NCI-H2171 treated with DMSO at 0.1 percent for 48 hours (cell line): ENCODE results near the gene ATP5IF1.

Experiments used
- DNase-seq: peaks from one replicate; lab custom pipeline; 2025; lab: John Stamatoyannopoulos, UW

ATP5IF1 gene

DNA sequence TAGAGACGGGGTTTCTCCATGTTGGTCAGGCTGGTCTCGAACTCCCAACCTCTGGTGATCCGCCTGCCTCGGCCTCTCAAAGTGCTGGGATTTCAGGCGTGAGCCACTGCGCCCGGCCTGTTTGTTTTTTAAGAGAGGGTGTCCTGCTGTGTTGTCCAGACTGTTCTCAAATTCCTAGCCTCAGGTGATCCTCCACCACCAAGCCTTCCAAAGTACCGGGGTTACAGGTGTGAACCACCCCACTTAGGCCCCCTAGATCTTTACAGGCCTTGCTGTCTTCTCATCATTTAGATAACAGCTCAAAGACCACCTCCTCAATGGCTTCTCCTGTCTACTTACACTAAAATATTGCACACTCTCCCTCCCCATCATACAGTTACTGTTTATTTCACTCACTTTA is 29.7 kb downstream of the ATP5IF1 start:
- DNase-seq: no peak

DNA sequence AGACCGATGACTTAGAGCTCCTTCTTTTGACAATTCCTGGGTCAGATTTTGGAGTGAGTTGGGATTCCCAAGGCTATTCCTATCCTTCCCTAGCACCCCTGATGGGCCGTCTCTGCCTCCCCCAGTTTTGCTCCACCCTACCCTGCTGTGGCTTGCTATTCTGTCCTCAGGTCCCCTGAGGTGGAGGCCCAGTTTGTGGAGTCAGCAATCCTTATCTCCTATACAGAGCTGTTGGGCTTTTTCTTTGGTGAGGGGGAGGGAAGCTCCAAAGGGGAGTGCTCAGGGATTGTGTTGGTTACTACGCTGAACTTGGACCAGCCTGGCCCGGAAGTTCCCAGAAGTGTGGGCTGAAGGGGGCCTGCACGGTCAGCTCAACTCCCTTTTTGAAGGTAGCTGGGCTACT is 31.0 kb downstream of the ATP5IF1 start:
- DNase-seq: no peak

GRCh38 chr1:28267633-28268032 is 31.7 kb downstream of the ATP5IF1 start:
- DNase-seq: no peak

DNA sequence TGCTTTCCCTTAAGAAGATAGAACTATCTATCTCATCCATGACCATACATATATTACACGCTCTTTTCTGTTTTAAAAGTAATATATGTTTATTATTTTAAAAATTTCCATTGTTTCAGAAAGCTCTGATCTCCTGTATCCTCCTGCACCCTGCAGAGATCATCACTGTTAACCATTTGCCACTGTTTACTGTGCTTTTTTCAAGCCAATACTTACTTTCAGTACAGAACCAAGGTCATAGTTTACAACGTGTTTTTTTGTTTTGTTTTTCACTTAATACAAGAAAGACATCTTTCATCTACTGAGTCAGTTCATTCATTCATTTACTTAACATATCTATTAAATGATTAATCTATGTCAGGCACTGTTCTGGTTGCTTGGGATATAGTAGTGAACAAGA is 33.6 kb downstream of the ATP5IF1 start:
- DNase-seq: no peak

GRCh38 chr1:28272215-28272852 is 36.4 kb downstream of the ATP5IF1 start:
- no peak for DNase-seq

- no peak for DNase-seq
Observed at GRCh38 chr1:28273216-28273860, 37.4 kb downstream of the ATP5IF1 start.

DNA sequence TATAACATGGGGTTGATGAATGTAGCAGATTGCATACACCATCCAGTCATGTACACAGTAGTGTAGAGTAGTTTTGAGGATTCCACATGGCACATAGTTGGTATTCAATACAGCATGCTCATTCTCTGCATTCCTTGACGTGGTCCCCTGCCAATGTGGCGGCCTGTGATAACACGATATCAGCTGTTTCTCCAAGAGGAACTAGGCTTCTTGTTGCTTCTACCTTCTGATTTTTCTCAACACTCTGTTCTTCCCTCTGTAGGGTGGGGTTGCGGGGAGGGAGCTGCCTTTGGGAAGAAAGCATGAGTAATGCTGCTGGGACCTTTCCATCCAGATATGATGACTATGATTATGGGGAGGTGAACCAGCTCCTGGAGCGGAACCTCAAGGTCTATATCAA is 42.8 kb downstream of the ATP5IF1 start:
- DNase-seq: no peak

- DNase-seq: no peak
Observed at GRCh38 chr1:28279721-28280120, 43.8 kb downstream of the ATP5IF1 start.

DNA sequence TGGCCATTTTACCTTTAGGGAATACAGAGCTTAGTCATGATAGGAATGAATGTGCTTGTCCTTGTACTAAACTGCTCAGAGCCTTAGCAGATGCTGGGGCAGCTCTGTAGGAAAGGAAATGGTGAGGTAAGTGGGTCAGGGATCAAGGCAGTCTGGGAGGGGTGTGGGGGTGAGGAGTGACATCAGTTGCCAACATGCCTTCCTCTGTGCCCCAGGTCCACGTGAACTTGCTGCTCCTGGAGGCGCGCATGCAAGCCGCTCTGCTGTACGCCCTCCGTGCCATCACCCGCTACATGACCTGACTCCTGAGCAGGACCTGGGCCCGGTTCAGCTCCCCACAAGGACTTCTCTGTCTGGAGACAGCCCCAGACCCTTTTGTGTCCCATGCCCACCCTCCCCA is 44.6 kb downstream of the ATP5IF1 start:
- no peak for DNase-seq

GRCh38 chr1:28280977-28281381 is 45.1 kb downstream of the ATP5IF1 start:
- DNase-seq: no peak

GRCh38 chr1:28281608-28282425 is 45.9 kb downstream of the ATP5IF1 start:
- no peak for DNase-seq

DNA sequence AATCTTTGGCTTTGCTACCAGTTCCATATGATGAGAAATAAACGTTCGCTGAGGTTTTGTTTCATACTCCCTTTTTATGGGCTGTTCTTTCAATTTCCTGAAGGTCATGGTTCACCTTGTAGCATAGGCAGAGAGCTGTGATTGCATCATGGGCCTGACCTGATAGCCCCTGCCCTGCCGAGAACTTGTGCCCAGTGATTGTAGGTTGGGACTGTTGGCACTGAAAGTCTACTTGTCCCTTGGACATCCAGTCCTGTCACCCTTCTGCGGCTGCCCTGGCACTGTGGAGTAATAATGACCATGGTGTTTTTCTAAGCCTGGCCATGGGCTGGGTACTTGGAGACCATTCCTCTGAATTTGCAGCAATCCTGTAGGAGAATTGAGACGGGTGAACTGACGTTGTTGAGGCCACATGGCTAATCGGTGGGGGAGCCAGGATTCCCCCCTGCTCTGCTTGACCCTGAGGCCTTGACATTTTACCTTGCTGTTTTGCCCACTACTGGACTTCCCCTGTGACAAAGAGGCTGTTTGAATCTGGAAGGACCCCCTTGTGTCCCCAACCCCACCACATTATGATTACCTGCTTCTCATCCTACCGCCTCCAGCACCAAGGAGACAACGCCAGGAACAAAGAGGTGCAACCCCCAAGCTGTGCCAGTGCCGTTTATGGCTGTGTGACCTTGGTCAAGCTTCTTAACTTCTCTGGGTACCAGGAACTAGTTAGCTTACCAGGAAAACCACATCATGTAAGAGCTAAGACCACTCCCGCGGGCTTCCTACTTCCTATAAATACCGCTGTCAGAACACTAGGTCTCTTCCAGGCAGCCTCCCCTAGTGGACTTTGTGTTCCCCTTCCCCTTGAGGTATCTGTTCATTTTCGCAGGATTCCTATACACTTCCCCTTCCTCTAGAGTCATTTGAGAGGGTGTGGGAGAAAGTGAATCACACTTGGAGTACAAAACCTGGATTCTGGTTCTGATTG is 46.8 kb downstream of the ATP5IF1 start:
- no peak for DNase-seq

- DNase-seq: peak; percentile 46
Observed at GRCh38 chr1:28286111-28286510, 50.2 kb downstream of the ATP5IF1 start.
